Heart right ventricle (tissue), 16 donors: ENCODE data around the gene HJV. TPM values are rescaled to one million over a fixed set of nuclear protein-coding genes. Genes with fewer than 3 reads are reported as not detected.
"Not testable (repeated sequence)": the region's sequence is repeated elsewhere in the genome, so short reads cannot be mapped to it uniquely, and the experiment has no call there.

Experiments used
- ATAC-seq, 8 donors: fragments of 200-7000 bp; cut with Tn5 transposase; one replicate each; pipeline ENCODE4 v1.9.1; 2020; ENCODE audit warnings: mild to moderate bottlenecking in 8 of 8, moderate library complexity in 8 of 8, moderate number of reproducible peaks in 1 of 8
- DNase-seq, 2 donors: peaks; one replicate each; pipeline ENCODE4 v3.0.0-alpha.2; 2020
- H3K27ac ChIP-seq, 10 donors: fragments of 200-600 bp; sonication (generic) in 2 of 10; one replicate each; pipeline versions ENCODE4 v1.5.0 to v1.8.0; 2020 to 2022; ENCODE audit warnings: mild to moderate bottlenecking in 3 of 10
- H3K27me3 ChIP-seq, 7 donors: fragments of 200-600 bp; one replicate each; pipeline ENCODE4 v1.8.0; 2021 to 2022; ENCODE audit warnings: mild to moderate bottlenecking in 2 of 7
- H3K36me3 ChIP-seq, 9 donors: fragments of 200-600 bp; sonication (generic) in 1 of 9; one replicate each; pipeline versions ENCODE4 v1.5.0 to v1.8.0; 2020 to 2022; ENCODE audit warnings: mild to moderate bottlenecking in 2 of 9
- H3K4me1 ChIP-seq, 9 donors: fragments of 200-600 bp; sonication (generic) in 1 of 9; one replicate each; pipeline versions ENCODE4 v1.5.0 to v1.8.0; 2020 to 2022; ENCODE audit warnings: mild to moderate bottlenecking in 4 of 9
- H3K4me3 ChIP-seq, 10 donors: fragments of 200-600 bp; sonication (generic) in 2 of 10; one replicate each; pipeline versions ENCODE4 v1.5.0 to v1.8.0; 2020 to 2022; ENCODE audit warnings: mild to moderate bottlenecking in 7 of 10, moderate library complexity in 2 of 10
- H3K9me3 ChIP-seq, 11 donors: fragments of 200-600 bp in 10 of 11; sonication (generic) in 2 of 11; one replicate each; pipeline versions ENCODE4 v1.5.0 to v1.8.0; 2013 to 2022; ENCODE audit warnings: mild to moderate bottlenecking in 2 of 11, control low read depth in 1 of 11, moderate library complexity in 1 of 11
- WGBS, 2 donors: extraction: QIAGEN DNeasy Blood & Tissue Kit; methylation state at CpG; one replicate each; pipeline ENCODE4 v1.1.7; 2013; ENCODE audit warnings: inconsistent platforms in 1 of 2; 5-methylcytosine and 5-hydroxymethylcytosine counted together
- intact Hi-C, 10 donors: fragments of 100-400 bp; cut with DNase I; formaldehyde crosslinking; loops; one replicate each; pipeline versions ENCODE4 v1.11.1 to v1.14.2; 2022
- long read RNA-seq, 3 donors: library from polyadenylated mRNA; unstranded; transcript quantifications; one replicate each; pipeline ENCODE4 v2.0.0, GENCODE V29; 2020 to 2021
- polyA plus RNA-seq, 2 donors: library from polyadenylated mRNA; stranded (reverse); fragments of 200-250 nt; gene quantifications; one replicate each; pipeline ENCODE4 v1.2.3, GENCODE V29; 2013
- total RNA-seq, 10 donors: library from RNA; stranded (reverse); fragmentation: NEBNext Ultra II Directional in 3 of 10; extraction: Animal tissue kit (Norgen Biotek cat#: 25700) in 3 of 10; gene quantifications; one replicate each; pipeline versions ENCODE4 v1.2.1 to v1.2.4, GENCODE V29; 2021 to 2023
- TF ChIP-seq, protein P1 (sequence below), 9 donors: fragments of 200-600 bp; sonication (generic) in 2 of 9; IDR thresholded peaks; one replicate each; pipeline versions ENCODE4 v1.5.0 to v1.8.0; 2021 to 2022; ENCODE audit warnings: antibody characterized with exemption in 9 of 9, mild to moderate bottlenecking in 5 of 9, moderate library complexity in 1 of 9
- donor health status: Arrhythmogenic right ventricular cardiomyopathy.
- donor health status: ischemic (EF 13 %, LVEDD 7.1; RV severe dilation, severe dysfunction).
- donor health status: healthy with polysubstance abuse.
- donor health status: DM: no; HTN: yes; CAD: no.
- donor health status: DM: no; HTN: no; CAD: no.
- donor health status: ischemic (EF 25% LVEDD 6.9; RV normal size, moderate dysfunction).
- donor health status: ischemic (EF 25% LVEDD 5.7; RV mildly dilated, moderate dysfunction).
- donor health status: healthy.
- donor health status: DM: yes; HTN: yes; CAD: no.
- donor health status: Ischemic cardiomyopathy.
- donor health status: ischemic (EF 35%, LVEDD 5.7; RV mildly dilated, moderate dysfunction).
- donor health status: nonischemic (EF 11% LVEDD 7.7; RV severe dilation, severe dysfunction).
- donor health status: DM: yes; HTN: yes; CAD: no.
- donor health status: PGD.
- donor health status: ischemic (EF 29% LVEDD 5.4; RV normal size, mild dysfunction).
- donor health status: nonischemic (EF 23%, LVEDD 6.1; RV moderate dilation, normal function).

Gene HJV, protein sequence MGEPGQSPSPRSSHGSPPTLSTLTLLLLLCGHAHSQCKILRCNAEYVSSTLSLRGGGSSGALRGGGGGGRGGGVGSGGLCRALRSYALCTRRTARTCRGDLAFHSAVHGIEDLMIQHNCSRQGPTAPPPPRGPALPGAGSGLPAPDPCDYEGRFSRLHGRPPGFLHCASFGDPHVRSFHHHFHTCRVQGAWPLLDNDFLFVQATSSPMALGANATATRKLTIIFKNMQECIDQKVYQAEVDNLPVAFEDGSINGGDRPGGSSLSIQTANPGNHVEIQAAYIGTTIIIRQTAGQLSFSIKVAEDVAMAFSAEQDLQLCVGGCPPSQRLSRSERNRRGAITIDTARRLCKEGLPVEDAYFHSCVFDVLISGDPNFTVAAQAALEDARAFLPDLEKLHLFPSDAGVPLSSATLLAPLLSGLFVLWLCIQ
- 100 to 1,000 TPM in 1 of 10 donors, 10 to 100 TPM in 9; 26.8 to 115 (median 76.5) TPM for total RNA-seq
- polyA plus RNA-seq = 10 to 100 TPM in 1 of 2 donors, under 1 TPM in 1; 0.52 to 18.8 TPM
- long read RNA-seq, donor 1, transcript HJV-201 (4 exons, 2,234 nt) = minor isoform, 5 of 37 reads
- long read RNA-seq, donor 1, transcript HJV-202 (3 exons, 2,123 nt) = major isoform, 14 of 37 reads
- long read RNA-seq, donor 1, partial matches to known transcripts = 3 of 37 reads
- long read RNA-seq, donor 1, other reads (novel, unspliced or antisense) = 13 of 37 reads
- long read RNA-seq, donor 2, transcript HJV-202 (3 exons, 2,123 nt) = major isoform, 49 of 105 reads
- long read RNA-seq, donor 2, transcript HJV-201 (4 exons, 2,234 nt) = minor isoform, 12 of 105 reads
- long read RNA-seq, donor 2, partial matches to known transcripts = 17 of 105 reads
- long read RNA-seq, donor 2, other reads (novel, unspliced or antisense) = 24 of 105 reads
- long read RNA-seq, donor 3, transcript HJV-201 (4 exons, 2,234 nt) = minor isoform, 36 of 160 reads
- long read RNA-seq, donor 3, transcript HJV-202 (3 exons, 2,123 nt) = major isoform, 60 of 160 reads
- long read RNA-seq, donor 3, transcript HJV-205 (3 exons, 1,419 nt) = minor isoform, 12 of 160 reads
- long read RNA-seq, donor 3, partial matches to known transcripts = 42 of 160 reads
- long read RNA-seq, donor 3, other reads (novel, unspliced or antisense) = 7 of 160 reads

DNA sequence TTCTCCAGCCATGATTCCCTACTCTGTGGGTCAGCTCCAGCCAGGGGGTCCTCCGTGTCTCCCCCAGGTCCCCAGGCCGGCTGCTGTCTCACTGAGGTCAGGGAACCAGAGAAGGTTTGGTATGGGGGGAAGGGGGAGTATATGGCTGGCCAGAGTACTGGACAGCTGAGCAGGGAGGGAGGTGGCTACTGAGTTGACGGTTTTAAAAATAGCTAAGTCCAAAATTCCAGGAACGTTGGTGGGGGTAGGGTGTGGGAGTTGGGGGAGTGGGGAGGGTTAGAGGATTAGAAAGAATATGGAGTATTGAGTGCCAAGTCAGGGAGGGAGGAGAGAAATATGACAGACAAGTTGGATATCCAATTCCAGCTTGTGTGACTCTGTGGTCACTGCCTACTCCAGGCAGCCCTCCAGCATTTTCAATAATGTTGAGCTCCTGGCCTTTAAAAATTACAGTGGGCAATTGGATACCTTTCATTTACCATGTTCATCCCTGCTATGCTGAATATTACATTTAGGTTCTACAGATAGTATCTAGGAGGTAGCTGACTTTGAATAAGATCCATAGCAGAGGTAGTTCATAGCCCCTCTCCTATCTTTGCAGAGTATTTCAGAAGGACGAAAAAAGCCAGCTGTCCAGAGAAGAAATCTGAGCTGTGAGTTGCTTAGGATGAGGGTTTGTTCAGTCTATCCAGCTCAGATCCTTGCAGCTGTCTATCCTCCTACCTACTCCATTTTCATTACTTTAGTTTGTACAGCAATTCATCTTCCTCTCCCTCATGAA lies at the start of gene HJV:
Gene HJV (minus strand): TSS at position 114 of the 781 bp plus-strand sequence. CDS start 1,504 bp downstream, outside the sequence.
- peaks cover 0 to 47% (median 19%) of the 10 kb centered on the region in 7 donors for H3K27me3 ChIP-seq
- H3K9me3 ChIP-seq = no peaks in the 10 kb centered on the region
- 42 to 44% methylated on average over 5 of the region's 5 CpGs for WGBS, 2 donors
- TF ChIP-seq, protein P1, sequence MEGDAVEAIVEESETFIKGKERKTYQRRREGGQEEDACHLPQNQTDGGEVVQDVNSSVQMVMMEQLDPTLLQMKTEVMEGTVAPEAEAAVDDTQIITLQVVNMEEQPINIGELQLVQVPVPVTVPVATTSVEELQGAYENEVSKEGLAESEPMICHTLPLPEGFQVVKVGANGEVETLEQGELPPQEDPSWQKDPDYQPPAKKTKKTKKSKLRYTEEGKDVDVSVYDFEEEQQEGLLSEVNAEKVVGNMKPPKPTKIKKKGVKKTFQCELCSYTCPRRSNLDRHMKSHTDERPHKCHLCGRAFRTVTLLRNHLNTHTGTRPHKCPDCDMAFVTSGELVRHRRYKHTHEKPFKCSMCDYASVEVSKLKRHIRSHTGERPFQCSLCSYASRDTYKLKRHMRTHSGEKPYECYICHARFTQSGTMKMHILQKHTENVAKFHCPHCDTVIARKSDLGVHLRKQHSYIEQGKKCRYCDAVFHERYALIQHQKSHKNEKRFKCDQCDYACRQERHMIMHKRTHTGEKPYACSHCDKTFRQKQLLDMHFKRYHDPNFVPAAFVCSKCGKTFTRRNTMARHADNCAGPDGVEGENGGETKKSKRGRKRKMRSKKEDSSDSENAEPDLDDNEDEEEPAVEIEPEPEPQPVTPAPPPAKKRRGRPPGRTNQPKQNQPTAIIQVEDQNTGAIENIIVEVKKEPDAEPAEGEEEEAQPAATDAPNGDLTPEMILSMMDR (IDR thresholded peaks at IDR 0.05) = no peak
- ATAC-seq = peak; percentile 73 to 90 (median 82)
- H3K36me3 ChIP-seq = peaks cover 0 to 7% (median 0%) of the 10 kb centered on the region in 9 donors
- H3K27ac ChIP-seq = peak within 1 kb of the TSS; percentile 5 to 89 (median 75)
- peak within 1 kb of the TSS in 9 of 10 donors; percentile 8 to 54 (median 42) for H3K4me3 ChIP-seq
- DNase-seq = peak in 1 of 2 donors; percentile 48
- H3K4me1 ChIP-seq = peaks cover 0 to 25% (median 12%) of the 10 kb centered on the region in 9 donors
- intact Hi-C loops = no loop called here

DNA sequence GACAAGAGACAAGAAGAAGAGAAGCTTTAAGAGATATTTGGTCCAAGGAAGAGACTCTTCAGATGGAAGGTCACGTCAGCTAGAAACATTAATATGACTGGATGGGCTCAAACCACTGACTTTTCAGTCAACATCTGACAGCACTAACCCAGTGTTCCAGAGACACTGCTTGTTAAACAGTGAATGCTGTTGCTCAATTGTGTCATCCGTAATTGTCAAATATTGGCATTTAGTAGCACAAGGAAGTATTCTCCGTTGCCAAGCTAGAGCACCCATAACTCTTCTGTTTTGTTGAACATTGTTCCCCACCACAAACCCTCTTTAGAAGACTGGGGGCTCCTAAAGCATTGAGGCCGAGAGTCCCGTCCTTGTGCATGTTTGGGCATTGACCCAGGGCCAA lies 37.6 kb upstream of the HJV start:
- H3K4me3 ChIP-seq, H3K9me3 ChIP-seq, H3K27ac ChIP-seq, H3K4me1 ChIP-seq, H3K27me3 ChIP-seq, ATAC-seq, H3K36me3 ChIP-seq, intact Hi-C loops, DNase-seq: not testable (repeated sequence)
- WGBS, 2 donors = 81 to 89% methylated on average over 4 to 5 of the region's 5 CpGs

DNA sequence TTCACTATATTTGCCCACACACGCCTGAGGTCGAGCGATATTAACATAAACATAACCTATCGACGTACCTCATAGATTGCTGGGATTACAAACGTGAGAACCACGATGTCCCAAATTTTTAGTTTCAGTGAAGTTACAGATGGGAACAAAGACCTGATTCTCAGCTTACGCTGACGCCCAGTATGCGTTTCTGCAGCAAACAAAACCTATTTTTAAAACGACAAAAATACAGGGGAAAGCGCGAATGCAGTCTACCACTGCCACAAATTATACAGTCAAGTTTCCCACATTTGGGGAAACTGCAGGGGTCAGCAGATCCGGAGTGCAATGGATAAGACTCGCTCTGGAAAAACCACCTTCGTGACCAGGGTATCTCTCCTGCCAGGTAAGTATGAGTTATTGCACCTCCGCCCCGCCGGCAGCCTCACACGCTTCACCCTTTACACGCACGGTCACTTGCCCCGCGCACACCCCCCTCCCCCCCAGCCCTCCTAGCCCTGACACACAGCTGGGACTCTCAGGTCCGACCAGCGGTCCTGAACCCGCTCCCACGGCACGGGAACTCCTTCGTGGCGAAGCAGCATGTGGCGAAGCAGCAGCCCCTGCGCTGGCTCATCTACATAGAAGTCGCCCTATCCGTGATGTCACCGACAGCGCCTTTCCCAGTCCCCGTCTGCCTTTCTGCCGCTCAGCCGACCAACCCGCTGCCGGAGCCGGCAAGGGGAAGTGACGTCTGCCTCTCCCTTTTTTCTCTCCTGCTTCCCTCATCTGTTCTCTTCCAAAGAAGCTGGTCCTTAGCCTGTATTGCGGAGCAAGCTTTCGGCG lies 30.5 kb upstream of the HJV start:
- H3K4me3 ChIP-seq = peak overlapping the region in 9 of 10 donors; percentile 33 to 51 (median 44)
- H3K27me3 ChIP-seq, H3K9me3 ChIP-seq, intact Hi-C loops, H3K36me3 ChIP-seq: not testable (repeated sequence)
- ATAC-seq (peak; percentile 88 to 95 (median 92)), DNase-seq (peak; percentile 84 to 87)
- peak overlapping the region; percentile 42 to 88 (median 82) for H3K27ac ChIP-seq
- H3K4me1 ChIP-seq = peaks cover 0 to 10% (median 0%) of the 10 kb centered on the region in 9 donors
- WGBS, 2 donors = 1 to 3% methylated on average over 41 to 45 of the region's 47 CpGs

DNA sequence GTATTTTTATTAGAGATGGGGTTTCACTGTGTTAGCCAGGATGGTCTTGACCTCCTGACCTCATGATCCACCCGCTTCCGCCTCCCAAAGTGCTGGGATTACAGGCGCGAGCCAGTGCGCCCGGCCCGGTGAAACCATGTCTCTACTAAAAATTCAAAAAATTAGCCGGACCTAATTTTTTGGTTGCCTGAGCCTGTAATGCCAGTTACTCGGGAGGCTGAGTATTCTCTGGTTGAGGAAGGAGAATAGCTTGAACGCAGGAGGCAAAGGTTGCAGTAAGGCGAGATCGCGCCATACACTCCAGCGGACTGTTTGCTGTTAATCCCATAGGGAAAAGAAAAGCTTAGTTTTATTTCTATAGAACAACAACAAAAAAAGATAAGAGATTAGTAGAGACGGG lies 29.9 kb upstream of the HJV start:
- Histone ChIP-seq H3K27me3 (peaks cover 0 to 3% (median 0%) of the 10 kb centered on the region in 7 donors), H3K27ac (peak overlapping the region in 9 of 10 donors; percentile 58 to 88 (median 83)), H3K4me1 (peaks cover 0 to 10% (median 0%) of the 10 kb centered on the region in 9 donors), H3K4me3 (peak overlapping the region in 9 of 10 donors; percentile 33 to 51 (median 44)), H3K36me3 (no peaks in the 10 kb centered on the region), H3K9me3 (no peaks in the 10 kb centered on the region)
- peak in 7 of 8 donors; percentile 6 to 58 (median 49) for ATAC-seq
- 55 to 63% methylated on average over 15 of the region's 15 CpGs for WGBS, 2 donors
- TF ChIP-seq, protein P1 (IDR thresholded peaks at IDR 0.05) = no peak
- intact Hi-C loops = no loop called here
- DNase-seq = no peak

DNA sequence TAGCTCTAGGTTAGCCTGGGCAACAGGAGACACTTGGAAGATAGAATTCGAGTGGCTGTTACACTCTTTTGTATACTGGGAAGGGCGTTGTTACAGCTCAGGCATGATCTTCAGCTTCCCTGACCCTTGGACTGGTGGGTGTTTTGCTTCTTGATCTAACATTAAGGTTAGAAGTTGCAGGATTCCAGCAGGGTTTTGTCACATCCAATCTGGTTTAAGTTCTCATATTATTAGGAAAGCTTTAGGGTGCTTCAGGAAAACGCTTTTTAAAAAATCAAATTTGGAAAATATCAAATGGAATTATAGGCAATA lies 29.1 kb upstream of the HJV start:
- H3K27me3 ChIP-seq, H3K36me3 ChIP-seq, DNase-seq, H3K9me3 ChIP-seq, ATAC-seq, H3K27ac ChIP-seq, H3K4me3 ChIP-seq, intact Hi-C loops: not testable (repeated sequence)
- H3K4me1 ChIP-seq = peaks cover 0 to 10% (median 0%) of the 10 kb centered on the region in 9 donors
- WGBS, 2 donors = 66 to 73% methylated on average over 3 of the region's 3 CpGs

DNA sequence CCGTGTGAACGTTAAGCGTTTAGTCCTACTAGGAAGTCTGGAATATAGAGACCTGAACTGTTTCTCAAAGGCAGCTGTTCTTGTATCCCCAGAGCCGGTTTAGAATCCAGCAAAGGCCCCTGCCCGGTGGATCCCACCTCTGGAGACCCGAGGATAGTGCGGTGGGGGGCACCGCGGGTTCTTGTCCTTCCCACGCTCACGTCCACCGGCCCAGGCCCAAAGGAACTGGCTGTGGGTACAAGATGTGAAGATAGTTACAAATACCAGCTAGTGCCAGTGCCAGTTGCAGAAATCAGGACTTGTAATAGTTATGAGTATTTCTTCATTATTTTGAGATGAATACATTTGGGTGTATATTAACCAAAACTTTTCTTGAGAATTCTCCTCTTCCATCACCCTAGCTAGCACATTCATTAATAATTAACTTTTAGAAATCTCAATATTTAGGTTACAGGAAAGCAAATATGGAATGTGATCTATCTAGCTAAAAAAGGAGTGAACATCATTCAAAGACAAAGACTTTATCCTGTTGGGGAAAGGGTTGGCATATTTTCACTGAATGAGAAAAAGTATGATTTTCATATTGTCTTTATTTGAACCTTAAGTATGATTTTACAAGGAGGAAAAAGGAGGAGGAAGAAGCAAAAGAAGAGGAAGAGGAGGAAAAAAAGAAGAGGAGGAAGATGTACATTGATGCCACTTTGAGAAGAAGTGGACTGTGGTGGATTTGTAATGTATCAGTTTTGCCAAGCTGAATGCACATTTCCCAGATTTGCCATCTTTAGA lies 28.5 kb upstream of the HJV start:
- H3K36me3 ChIP-seq, H3K9me3 ChIP-seq, H3K4me3 ChIP-seq, H3K27ac ChIP-seq, ATAC-seq, H3K27me3 ChIP-seq, DNase-seq, intact Hi-C loops: not testable (repeated sequence)
- WGBS, 2 donors = 84 to 88% methylated on average over 12 of the region's 12 CpGs
- H3K4me1 ChIP-seq = peaks cover 0 to 10% (median 0%) of the 10 kb centered on the region in 9 donors
